Measurements from ENCODE around the gene PPP1R11. TPM values are rescaled to one million over a fixed set of nuclear protein-coding genes. Genes with fewer than 3 reads are reported as not detected.

Gene PPP1R11
- total and polyA plus RNA-seq, 2 of the 13 experiments (the other 11 are each of a cell fraction or from before 2014, with no cell fraction given), result 32.1 to 58.9 TPM

DNA sequence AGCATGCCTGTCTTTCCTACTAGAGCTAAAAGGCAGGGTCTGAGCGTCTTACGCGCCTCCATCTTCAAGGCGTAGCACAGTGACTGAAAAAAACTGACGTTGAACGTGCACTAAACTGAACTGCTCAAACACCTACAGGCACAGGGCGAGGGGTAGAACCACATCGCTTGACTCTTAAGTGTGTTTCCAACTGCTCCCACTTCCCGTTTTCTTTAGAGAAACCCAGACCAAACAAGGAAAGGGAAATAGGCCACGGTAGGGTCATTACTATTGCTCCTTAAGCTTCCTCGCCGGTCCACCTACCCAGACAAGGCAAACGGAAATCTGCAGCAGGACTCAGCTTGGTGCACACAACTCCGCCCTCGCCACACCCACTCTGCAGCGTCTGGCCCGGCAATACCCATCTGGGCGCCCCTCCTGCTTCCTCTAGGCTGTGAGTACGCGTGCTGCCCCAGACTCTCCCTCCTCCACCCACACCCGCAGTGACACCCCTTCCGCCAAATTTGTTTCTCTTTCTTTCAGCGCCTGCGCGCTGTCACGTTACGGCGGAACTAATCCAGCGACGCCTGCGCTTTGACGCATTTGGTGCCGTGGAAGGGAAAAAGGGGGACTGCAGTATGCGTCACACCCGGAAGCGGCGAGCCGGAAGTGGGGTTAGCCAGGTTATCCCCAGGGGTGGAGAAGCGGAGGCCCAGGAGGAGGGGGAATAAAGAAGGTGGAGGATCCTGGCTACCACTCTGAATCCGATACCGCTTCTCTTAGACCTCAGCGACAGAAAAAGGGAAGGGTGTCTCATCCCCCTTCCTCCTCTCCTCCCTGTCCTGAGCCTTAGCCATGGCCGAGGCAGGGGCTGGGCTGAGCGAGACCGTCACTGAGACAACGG, at the start of gene PPP1R11 (continued):
- TF ChIP-seq ZBTB20 (CRISPR knock-in tag; IDR thresholded peaks at IDR 0.05; ENCODE audit: borderline replicate concordance, low read depth) (no peak), NCOA5 (CRISPR knock-in tag; IDR thresholded peaks at IDR 0.05) (no peak), ZNF234 (CRISPR knock-in tag; conservative IDR thresholded peaks at IDR 0.05) (no peak), MYC (CRISPR knock-in tag; IDR thresholded peaks at IDR 0.05; ENCODE audit: borderline replicate concordance) (peak; percentile 90), ZFX (CRISPR knock-in tag; IDR thresholded peaks at IDR 0.05; ENCODE audit: low read depth) (peak; percentile 80), POLR2G (IDR thresholded peaks at IDR 0.05; ENCODE audit: low read depth, low read length) (peak; percentile 81), ZNF839 (CRISPR knock-in tag; IDR thresholded peaks at IDR 0.05; ENCODE audit: borderline replicate concordance) (peak; percentile 96; the same call in 1 of the 2 replicates), ZNF709 (CRISPR knock-in tag; IDR thresholded peaks at IDR 0.05) (peak; percentile 50; the same call in 1 of the 2 replicates), ZNF224 (CRISPR knock-in tag; IDR thresholded peaks at IDR 0.05) (peak; percentile 55; the same call in 1 of the 2 replicates), SPEN (CRISPR knock-in tag; IDR thresholded peaks at IDR 0.05; ENCODE audit: low read depth) (peak; percentile 87), NCOR1 (IDR thresholded peaks at IDR 0.05; ENCODE audit: borderline replicate concordance, low read length) (peak; percentile 58; the same call in 1 of the 2 replicates), SP1 (IDR thresholded peaks at IDR 0.05) (no peak), SP1 (CRISPR knock-in tag; IDR thresholded peaks at IDR 0.05) (peak; percentile 86; the same call in 1 of the 2 replicates), TSC22D2 (CRISPR knock-in tag; IDR thresholded peaks at IDR 0.05; ENCODE audit: borderline replicate concordance) (peak; percentile 56; the same call in 1 of the 2 replicates), NBN (conservative IDR thresholded peaks at IDR 0.05) (no peak), ZKSCAN1 (IDR thresholded peaks at IDR 0.05; ENCODE audit: low read length) (0 out of 2 replicates have a peak, but pooled peaks have one; percentile 39), TOE1 (CRISPR knock-in tag; IDR thresholded peaks at IDR 0.05) (no peak), ZNF510 (CRISPR knock-in tag; IDR thresholded peaks at IDR 0.05; ENCODE audit: low read depth) (peak; percentile 97), ISL2 (CRISPR knock-in tag; IDR thresholded peaks at IDR 0.05) (peak; percentile 71), ARID2 (CRISPR knock-in tag; IDR thresholded peaks at IDR 0.05; ENCODE audit: borderline replicate concordance) (peak; percentile 98), SOX5 (CRISPR knock-in tag; IDR thresholded peaks at IDR 0.05; ENCODE audit: borderline replicate concordance) (peak; percentile 63; the same call in 1 of the 2 replicates), ZNF790 (CRISPR knock-in tag; IDR thresholded peaks at IDR 0.05; ENCODE audit: borderline replicate concordance) (peak; percentile 36; the same call in 1 of the 2 replicates)
- TF ChIP-seq, protein P1, sequence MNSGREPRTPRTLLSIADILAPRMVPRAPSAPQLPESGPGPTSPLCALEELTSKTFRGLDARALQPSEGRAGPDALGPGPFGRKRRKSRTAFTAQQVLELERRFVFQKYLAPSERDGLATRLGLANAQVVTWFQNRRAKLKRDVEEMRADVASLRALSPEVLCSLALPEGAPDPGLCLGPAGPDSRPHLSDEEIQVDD (CRISPR knock-in tag; IDR thresholded peaks at IDR 0.05; ENCODE audit: borderline replicate concordance), result no peak
- TF ChIP-seq, protein P2, sequence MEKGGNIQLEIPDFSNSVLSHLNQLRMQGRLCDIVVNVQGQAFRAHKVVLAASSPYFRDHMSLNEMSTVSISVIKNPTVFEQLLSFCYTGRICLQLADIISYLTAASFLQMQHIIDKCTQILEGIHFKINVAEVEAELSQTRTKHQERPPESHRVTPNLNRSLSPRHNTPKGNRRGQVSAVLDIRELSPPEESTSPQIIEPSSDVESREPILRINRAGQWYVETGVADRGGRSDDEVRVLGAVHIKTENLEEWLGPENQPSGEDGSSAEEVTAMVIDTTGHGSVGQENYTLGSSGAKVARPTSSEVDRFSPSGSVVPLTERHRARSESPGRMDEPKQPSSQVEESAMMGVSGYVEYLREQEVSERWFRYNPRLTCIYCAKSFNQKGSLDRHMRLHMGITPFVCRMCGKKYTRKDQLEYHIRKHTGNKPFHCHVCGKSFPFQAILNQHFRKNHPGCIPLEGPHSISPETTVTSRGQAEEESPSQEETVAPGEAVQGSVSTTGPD (CRISPR knock-in tag; IDR thresholded peaks at IDR 0.05), result 0 out of 2 replicates have a peak, but pooled peaks have one; percentile 17
- TF ChIP-seq, protein P3, sequence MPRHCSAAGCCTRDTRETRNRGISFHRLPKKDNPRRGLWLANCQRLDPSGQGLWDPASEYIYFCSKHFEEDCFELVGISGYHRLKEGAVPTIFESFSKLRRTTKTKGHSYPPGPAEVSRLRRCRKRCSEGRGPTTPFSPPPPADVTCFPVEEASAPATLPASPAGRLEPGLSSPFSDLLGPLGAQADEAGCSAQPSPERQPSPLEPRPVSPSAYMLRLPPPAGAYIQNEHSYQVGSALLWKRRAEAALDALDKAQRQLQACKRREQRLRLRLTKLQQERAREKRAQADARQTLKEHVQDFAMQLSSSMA (CRISPR knock-in tag; IDR thresholded peaks at IDR 0.05), result peak; percentile 98
